HepG2 (cell line): ENCODE measurements around the gene NEIL1. TPM values are rescaled to one million over a fixed set of nuclear protein-coding genes. Genes with fewer than 3 reads are reported as not detected.

Experiments
- ARNT ChIP-seq: fragments of 450-650 bp; IDR thresholded peaks from 2 replicates; pipeline ENCODE4 v1.6.1; 2017
- BATF2 ChIP-seq: sonication (generic); formaldehyde crosslinking; IDR thresholded peaks from 2 replicates; pipeline ENCODE4 v1.8.0; 2022; ENCODE audit warnings: mild to moderate bottlenecking, missing genetic modification reagents, moderate library complexity
- FOXK1 ChIP-seq: sonication (generic); formaldehyde crosslinking; IDR thresholded peaks from 2 replicates; pipeline ENCODE4 v1.4.0; 2020; ENCODE audit warnings: low read depth, missing genetic modification reagents, borderline replicate concordance
- FOXM1 ChIP-seq: sonication (generic); formaldehyde crosslinking; IDR thresholded peaks from 2 replicates; pipeline ENCODE4 v1.5.0; 2020; ENCODE audit warnings: missing genetic modification reagents
- HDAC6 ChIP-seq: fragments of 200-600 bp; sonication (generic); IDR thresholded peaks from 2 replicates; pipeline ENCODE4 v1.7.0; 2017; ENCODE audit warnings: mild to moderate bottlenecking, antibody characterized with exemption, low read length, low read depth
- IRF1 ChIP-seq: sonication (generic); formaldehyde crosslinking; IDR thresholded peaks from 2 replicates; pipeline ENCODE4 v1.4.0; 2020; ENCODE audit warnings: low read depth, mild to moderate bottlenecking, missing genetic modification reagents
- MXD4 ChIP-seq: IDR thresholded peaks from 2 replicates; pipeline ENCODE4 v1.6.1; 2016; ENCODE audit warnings: mild to moderate bottlenecking, missing biosample characterization, missing genetic modification reagents
- RARA ChIP-seq: IDR thresholded peaks from 2 replicates; pipeline ENCODE4 v1.6.1; 2016; ENCODE audit warnings: missing genetic modification reagents, missing compliant biosample characterization
- RBM22 ChIP-seq: fragments of 200-400 bp; formaldehyde crosslinking; optimal IDR thresholded peaks from 2 replicates; pipeline ENCODE3; 2017; ENCODE audit warnings: mild to moderate bottlenecking, low read length, moderate library complexity
- RORA ChIP-seq: sonication (generic); formaldehyde crosslinking; IDR thresholded peaks from 2 replicates; pipeline ENCODE4 v1.5.0; 2020; ENCODE audit warnings: mild to moderate bottlenecking, missing genetic modification reagents, moderate library complexity
- SCMH1 ChIP-seq: sonication (generic); formaldehyde crosslinking; IDR thresholded peaks from 2 replicates; pipeline ENCODE4 v1.9.0; 2021; ENCODE audit warnings: missing genetic modification reagents, mild to moderate bottlenecking, borderline replicate concordance
- SIX4 ChIP-seq: sonication (generic); formaldehyde crosslinking; IDR thresholded peaks from 2 replicates; pipeline ENCODE4 v1.4.0; 2020; ENCODE audit warnings: missing genetic modification reagents
- TCF7L2 ChIP-seq: IDR thresholded peaks from 2 replicates; pipeline ENCODE4 v1.6.1; 2011; ENCODE audit warnings: mild to moderate bottlenecking, low read depth, low read length, moderate library complexity
- TOE1 ChIP-seq: sonication (generic); formaldehyde crosslinking; IDR thresholded peaks from 2 replicates; pipeline ENCODE4 v1.4.0; 2020; ENCODE audit warnings: mild to moderate bottlenecking, missing genetic modification reagents
- ZEB1 ChIP-seq: IDR thresholded peaks from 2 replicates; pipeline ENCODE4 v1.6.1; 2012; ENCODE audit warnings: mild to moderate bottlenecking, low read depth, inconsistent platforms; ENCODE audit not compliant: insufficient replicate concordance
- ZNF20 ChIP-seq: sonication (generic); formaldehyde crosslinking; IDR thresholded peaks from 2 replicates; pipeline ENCODE4 v1.4.0; 2020; ENCODE audit warnings: mild to moderate bottlenecking, moderate library complexity, missing genetic modification reagents
- ZNF253 ChIP-seq: sonication (generic); formaldehyde crosslinking; IDR thresholded peaks from 2 replicates; pipeline ENCODE4 v1.8.0; 2022; ENCODE audit warnings: mild to moderate bottlenecking, missing genetic modification reagents, borderline replicate concordance
- ZNF607 ChIP-seq: sonication (generic); formaldehyde crosslinking; IDR thresholded peaks from 2 replicates; pipeline ENCODE4 v1.5.1; 2020; ENCODE audit warnings: missing genetic modification reagents, mild to moderate bottlenecking, borderline replicate concordance
- ZSCAN25 ChIP-seq: sonication (generic); formaldehyde crosslinking; IDR thresholded peaks from 2 replicates; pipeline ENCODE4 v1.8.0; 2022; ENCODE audit warnings: mild to moderate bottlenecking, missing genetic modification reagents
- ZUFSP ChIP-seq: sonication (generic); formaldehyde crosslinking; IDR thresholded peaks from 2 replicates; pipeline ENCODE4 v1.9.0; 2021; ENCODE audit warnings: missing genetic modification reagents, mild to moderate bottlenecking, borderline replicate concordance
- polyA plus RNA-seq, 8 experiments: library from polyadenylated mRNA; depleted of rRNA in 3 of 8; stranded (reverse) in 7 of 8; unstranded in 1 of 8; fragments of >200 nt; fragmentation: Illumina TruSeq in 4 of 8; extraction: Trizol in 4 of 8; gene quantifications; 2 replicates each; pipeline versions ENCODE4 v1.2.1 to v1.2.3, GENCODE V29; 2011 to 2016; ENCODE audit warnings: low read depth in 4 of 8, missing spikeins in 1 of 8, mixed read lengths in 1 of 8; ENCODE audit not compliant: insufficient read depth in 1 of 8
- total RNA-seq, 5 experiments: library from RNA; depleted of rRNA; stranded (reverse); fragments of >200 nt; fragmentation: Illumina TruSeq; extraction: Trizol; gene quantifications; 2 replicates each; pipeline ENCODE4 v1.2.3, GENCODE V29; 2016; ENCODE audit warnings: low read depth in 1 of 5
- TF ChIP-seq, protein P1 (sequence below): sonication (generic); formaldehyde crosslinking; conservative IDR thresholded peaks from 2 replicates; pipeline ENCODE4 v1.8.1; 2023; ENCODE audit warnings: missing genetic modification reagents
- TF ChIP-seq, protein P2 (sequence below): sonication (generic); formaldehyde crosslinking; IDR thresholded peaks from 2 replicates; pipeline ENCODE4 v1.5.0; 2020; ENCODE audit warnings: mild to moderate bottlenecking, missing genetic modification reagents
- TF ChIP-seq, protein P3 (sequence below): IDR thresholded peaks from 2 replicates; pipeline ENCODE4 v1.6.1; 2016; ENCODE audit warnings: control low read depth

NEIL1 gene
- total and polyA plus RNA-seq, 2 of the 13 experiments (the other 11 are each of a cell fraction or from before 2014, with no cell fraction given), result 10.4 to 15.5 TPM

GRCh38 chr15:75367913-75368688, 21.3 kb downstream of the NEIL1 start, which contains the start of gene MAN2C1 (continued):
- TF ChIP-seq FOXK1 (CRISPR knock-in tag) (peak; percentile 79), TOE1 (CRISPR knock-in tag) (no peak; the same call in 1 of the 2 replicates), ZUFSP (CRISPR knock-in tag) (no peak), ZNF20 (CRISPR knock-in tag) (no peak), BATF2 (CRISPR knock-in tag) (no peak), SIX4 (CRISPR knock-in tag) (peak; percentile 31; the same call in 1 of the 2 replicates), TCF7L2 (no peak), ARNT (no peak), RORA (CRISPR knock-in tag) (no peak), MXD4 (CRISPR knock-in tag) (0 out of 2 replicates have a peak, but pooled peaks have one; percentile 16), IRF1 (0 out of 2 replicates have a peak, but pooled peaks have one; percentile 31), ZSCAN25 (CRISPR knock-in tag) (peak; percentile 81), ZEB1 (no peak), ZNF607 (CRISPR knock-in tag) (peak; percentile 24), FOXM1 (no peak), ZNF253 (no peak), SCMH1 (CRISPR knock-in tag) (no peak), RARA (CRISPR knock-in tag) (peak; percentile 20; the same call in 1 of the 2 replicates), RBM22 (peak; percentile 75), HDAC6 (no peak)
- TF ChIP-seq, protein P1, sequence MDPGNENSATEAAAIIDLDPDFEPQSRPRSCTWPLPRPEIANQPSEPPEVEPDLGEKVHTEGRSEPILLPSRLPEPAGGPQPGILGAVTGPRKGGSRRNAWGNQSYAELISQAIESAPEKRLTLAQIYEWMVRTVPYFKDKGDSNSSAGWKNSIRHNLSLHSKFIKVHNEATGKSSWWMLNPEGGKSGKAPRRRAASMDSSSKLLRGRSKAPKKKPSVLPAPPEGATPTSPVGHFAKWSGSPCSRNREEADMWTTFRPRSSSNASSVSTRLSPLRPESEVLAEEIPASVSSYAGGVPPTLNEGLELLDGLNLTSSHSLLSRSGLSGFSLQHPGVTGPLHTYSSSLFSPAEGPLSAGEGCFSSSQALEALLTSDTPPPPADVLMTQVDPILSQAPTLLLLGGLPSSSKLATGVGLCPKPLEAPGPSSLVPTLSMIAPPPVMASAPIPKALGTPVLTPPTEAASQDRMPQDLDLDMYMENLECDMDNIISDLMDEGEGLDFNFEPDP (CRISPR knock-in tag), result no peak
- TF ChIP-seq, protein P2, sequence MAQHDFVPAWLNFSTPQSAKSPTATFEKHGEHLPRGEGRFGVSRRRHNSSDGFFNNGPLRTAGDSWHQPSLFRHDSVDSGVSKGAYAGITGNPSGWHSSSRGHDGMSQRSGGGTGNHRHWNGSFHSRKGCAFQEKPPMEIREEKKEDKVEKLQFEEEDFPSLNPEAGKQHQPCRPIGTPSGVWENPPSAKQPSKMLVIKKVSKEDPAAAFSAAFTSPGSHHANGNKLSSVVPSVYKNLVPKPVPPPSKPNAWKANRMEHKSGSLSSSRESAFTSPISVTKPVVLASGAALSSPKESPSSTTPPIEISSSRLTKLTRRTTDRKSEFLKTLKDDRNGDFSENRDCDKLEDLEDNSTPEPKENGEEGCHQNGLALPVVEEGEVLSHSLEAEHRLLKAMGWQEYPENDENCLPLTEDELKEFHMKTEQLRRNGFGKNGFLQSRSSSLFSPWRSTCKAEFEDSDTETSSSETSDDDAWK (CRISPR knock-in tag), result no peak
- TF ChIP-seq, protein P3, sequence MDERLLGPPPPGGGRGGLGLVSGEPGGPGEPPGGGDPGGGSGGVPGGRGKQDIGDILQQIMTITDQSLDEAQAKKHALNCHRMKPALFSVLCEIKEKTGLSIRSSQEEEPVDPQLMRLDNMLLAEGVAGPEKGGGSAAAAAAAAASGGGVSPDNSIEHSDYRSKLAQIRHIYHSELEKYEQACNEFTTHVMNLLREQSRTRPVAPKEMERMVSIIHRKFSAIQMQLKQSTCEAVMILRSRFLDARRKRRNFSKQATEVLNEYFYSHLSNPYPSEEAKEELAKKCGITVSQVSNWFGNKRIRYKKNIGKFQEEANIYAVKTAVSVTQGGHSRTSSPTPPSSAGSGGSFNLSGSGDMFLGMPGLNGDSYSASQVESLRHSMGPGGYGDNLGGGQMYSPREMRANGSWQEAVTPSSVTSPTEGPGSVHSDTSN (CRISPR knock-in tag), result no peak
